GM12878 (cell line): ENCODE results near the gene FNTB. TPM values are rescaled to one million over a fixed set of nuclear protein-coding genes. Genes with fewer than 3 reads are reported as not detected.

ENCODE experiments used
- ATAC-seq: fragments of 200-7000 bp; cut with Tn5 transposase; 3 replicates; pipeline ENCODE4 v1.9.1; 2020; ENCODE audit warnings: mild to moderate bottlenecking, moderate library complexity
- BruUV-seq: library from RNA; stranded (reverse); fragments of 400-500 nt; replicated peaks from 2 replicates; lab custom pipeline; 2021; lab: Mats Ljungman, UMichigan
- CTCF ChIA-PET: fragments of 300-600 bp; sonication (Branson Sonifier 250); formaldehyde crosslinking; extraction: SDS; loops from one replicate; lab custom pipeline; 2021; ENCODE audit warnings: inconsistent platforms; lab: Yijun Ruan, JAX
- POLR2A ChIA-PET: fragments of 350-600 bp; formaldehyde crosslinking; extraction: SDS; loops from one replicate; lab custom pipeline; 2021; ENCODE audit warnings: inconsistent platforms; lab: Charles Lee
- RAD21 ChIA-PET: fragments of 300-600 bp; sonication (Branson Sonifier 250); formaldehyde crosslinking; loops from one replicate; lab custom pipeline; 2023; ENCODE audit warnings: antibody characterized with exemption; ENCODE audit not compliant: unreplicated experiment; lab: Charles Lee
- SMC1A ChIA-PET: fragments of 300-600 bp; sonication (Branson Sonifier 250); formaldehyde crosslinking; loops from one replicate; lab custom pipeline; 2023; ENCODE audit not compliant: unreplicated experiment, uncharacterized antibody; lab: Charles Lee
- DNase-seq: peaks from one replicate; pipeline ENCODE4 v3.0.0-alpha.2; 2011; ENCODE audit warnings: low read depth, low spot score
- FAIRE-seq: peaks from 3 replicates; lab custom pipeline; 2011; peaks lifted over from hg19 to GRCh38; lab: Jason Lieb, UNC
- H2AFZ ChIP-seq: 2 replicates; pipeline ENCODE4 v1.6.0; 2011; ENCODE audit warnings: low read depth, low read length, control low read depth; ENCODE audit not compliant: control insufficient read depth
- H3K27ac ChIP-seq: 2 replicates; pipeline ENCODE4 v1.5.1; 2011; ENCODE audit warnings: control low read depth; ENCODE audit not compliant: control insufficient read depth, insufficient read depth
- H3K27me3 ChIP-seq, 2 experiments: replicated peaks in 1 of 2; 2 replicates each; pipeline versions ENCODE4 v1.6.0 to v1.6.1; 2011; ENCODE audit warnings: low read length in 1 of 2; ENCODE audit not compliant: control insufficient read depth in 2 of 2, insufficient read depth in 2 of 2
- H3K36me3 ChIP-seq, 2 experiments: 2 replicates each; pipeline ENCODE4 v1.5.1; 2011; ENCODE audit warnings: low read length in 1 of 2; ENCODE audit not compliant: control insufficient read depth in 2 of 2, insufficient read depth in 2 of 2
- H3K4me1 ChIP-seq: 2 replicates; pipeline ENCODE4 v1.6.1; 2011; ENCODE audit warnings: mild to moderate bottlenecking, low read length, moderate library complexity, mixed read lengths; ENCODE audit not compliant: control insufficient read depth, insufficient read depth
- H3K4me2 ChIP-seq: 2 replicates; pipeline ENCODE4 v1.6.0; 2011; ENCODE audit warnings: control low read depth; ENCODE audit not compliant: control insufficient read depth, insufficient read depth
- H3K4me3 ChIP-seq: fragments of 200-600 bp; sonication (generic); 2 replicates; pipeline ENCODE4 v1.5.1; 2016
- H3K79me2 ChIP-seq: 2 replicates; pipeline ENCODE4 v1.6.0; 2011; ENCODE audit warnings: low read length; ENCODE audit not compliant: control insufficient read depth, insufficient read depth
- H3K9ac ChIP-seq: 2 replicates; pipeline ENCODE4 v1.8.0; 2011; ENCODE audit warnings: low read length, control low read depth, mixed read lengths; ENCODE audit not compliant: control insufficient read depth, insufficient read depth
- H3K9me3 ChIP-seq: replicated peaks from 3 replicates; pipeline ENCODE4 v1.5.1; 2011; ENCODE audit warnings: mild to moderate bottlenecking, low read length; ENCODE audit not compliant: control insufficient read depth, insufficient read depth
- H4K20me1 ChIP-seq: 2 replicates; pipeline ENCODE4 v1.6.0; 2011; ENCODE audit not compliant: control insufficient read depth, insufficient read depth
- EED ChIP-seq: sonication (generic); IDR thresholded peaks from 2 replicates; pipeline ENCODE4 v1.6.1; 2016; ENCODE audit warnings: antibody characterized with exemption, low read depth
- EZH2 ChIP-seq: IDR thresholded peaks from 2 replicates; pipeline ENCODE4 v1.6.1; 2012; ENCODE audit warnings: low read depth, mild to moderate bottlenecking, control low read depth, inconsistent platforms, low read length, borderline replicate concordance; ENCODE audit not compliant: control insufficient read depth
- HDAC2 ChIP-seq: fragments of 200-600 bp; sonication (generic); IDR thresholded peaks from 2 replicates; pipeline ENCODE4 v1.6.1; 2017
- WGBS: methylation state at CpG from one replicate; pipeline ENCODE4 v1.1.6; 2016; ENCODE audit warnings: low lambda C conversion rate; ENCODE audit not compliant: insufficient replicate concordance, insufficient coverage; ENCODE audit errors: missing lambda C conversion rate; 5-methylcytosine and 5-hydroxymethylcytosine counted together
- in situ Hi-C: fragments of 300-500 bp; cut with MboI; formaldehyde crosslinking; loops from 9 replicates; pipeline ENCODE4 v1.14.3; 2018; ENCODE audit warnings: mixed read lengths
- intact Hi-C: fragments of 100-400 bp; cut with micrococcal nuclease; formaldehyde crosslinking; loops from one replicate; pipeline ENCODE4 v1.14.2; 2022; ENCODE audit not compliant: unreplicated experiment
- polyA plus RNA-seq, 11 experiments: library from polyadenylated mRNA; depleted of rRNA in 4 of 11; unstranded in 6 of 11; stranded (reverse) in 5 of 11; fragments of >200 nt; fragmentation: Nextera tagmentation in 4 of 11; fragmentation: Illumina TruSeq in 1 of 11; extraction: Ambion mirVana in 4 of 11; extraction: Trizol in 1 of 11; gene quantifications; 1 replicate in 1 of 11; 2 replicates in 10 of 11; pipeline versions ENCODE4 v1.2.1 to v1.2.3, GENCODE V29; 2011 to 2016; ENCODE audit warnings: inconsistent platforms in 2 of 11, missing spikeins in 2 of 11, low read depth in 1 of 11
- total RNA-seq, 4 experiments: library from RNA; depleted of rRNA in 3 of 4; stranded (reverse); fragments of >200 nt in 3 of 4; fragmentation: Illumina TruSeq in 1 of 4; extraction: Trizol in 1 of 4; gene quantifications; 2 replicates each; pipeline versions ENCODE4 v1.2.1 to v1.2.3, GENCODE V29; 2013 to 2021
- TF ChIP-seq, protein P1 (sequence below): IDR thresholded peaks from 2 replicates; pipeline ENCODE4 v1.6.1; 2011; ENCODE audit warnings: low read depth, low read length, improper control_type of control experiment, borderline replicate concordance
- TF ChIP-seq, protein P2 (sequence below): fragments of 450-650 bp; IDR thresholded peaks from 2 replicates; pipeline ENCODE4 v1.6.1; 2016; ENCODE audit warnings: mild to moderate bottlenecking

The FNTB gene
- total and polyA plus RNA-seq, 10 of the 15 experiments (the other 5 are each of a cell fraction or from before 2014, with no cell fraction given), result 10.4 to 25.1 (median 16.7) TPM

DNA sequence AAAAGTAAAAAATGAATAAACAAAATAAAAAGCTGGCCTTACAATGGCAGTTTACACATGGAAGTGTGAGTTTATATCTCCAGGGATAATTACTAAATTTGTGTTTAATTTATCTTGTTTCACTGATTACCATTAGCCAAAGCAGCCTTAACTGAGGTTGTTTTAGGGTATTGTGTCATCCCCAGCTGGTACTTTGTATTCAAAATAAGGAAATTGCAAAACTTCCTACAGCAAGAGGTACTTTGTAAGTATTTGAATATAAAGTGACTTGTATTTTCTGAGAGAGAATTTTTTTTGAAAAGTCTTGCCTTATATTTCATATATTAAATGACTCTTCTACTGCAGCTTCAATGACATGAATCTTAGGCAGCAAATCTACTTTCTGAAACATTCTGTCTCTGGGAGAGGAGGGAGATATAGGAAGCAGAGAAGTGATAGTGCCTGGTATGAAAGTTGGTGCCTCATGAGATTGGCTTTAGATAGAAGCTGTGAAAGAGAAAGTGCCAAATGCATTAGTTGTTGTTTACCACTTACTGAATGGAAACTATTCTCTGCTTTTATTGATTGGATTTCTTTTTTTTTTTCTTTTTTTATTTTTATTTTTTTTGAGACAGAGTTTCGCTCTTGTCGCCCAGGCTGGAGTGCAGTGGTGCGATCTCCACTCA lies 6.7 kb downstream of the FNTB start (continued):
- no peak for TF ChIP-seq EED

DNA sequence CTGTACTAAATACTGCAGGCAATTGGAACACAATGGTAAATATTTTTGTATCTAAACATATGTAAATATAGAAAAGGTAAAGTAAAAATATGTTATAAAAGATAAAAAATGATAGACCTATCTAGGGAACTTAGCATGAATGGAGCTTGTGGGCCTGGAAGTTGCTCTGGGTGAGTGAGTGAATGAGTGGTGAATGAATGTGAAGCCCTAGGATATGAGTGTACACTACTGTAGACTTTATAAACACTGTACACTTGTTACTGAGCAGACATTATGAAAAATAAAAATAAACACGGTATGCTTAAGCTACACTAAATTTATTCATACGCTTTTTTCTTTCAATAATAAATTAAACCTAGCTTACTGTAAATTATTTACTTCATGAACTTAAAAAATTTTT lies 7.8 kb downstream of the FNTB start:
- in situ Hi-C loops (no loop called here), intact Hi-C loops (no loop called here)
- SMC1A ChIA-PET, result interaction anchor here (0.7 to 1.4 kb wide), 8 partner anchors 8 to 178 kb away, joined by 3 to 4 read pairs (median 4); partner anchors contain the start of genes CHURC1 and FNTB
- no peak overlapping the region for H2AFZ ChIP-seq
- H4K20me1 ChIP-seq, result no peaks in the 10 kb centered on the region
- no peak overlapping the region for H3K27ac ChIP-seq
- ATAC-seq, result no peak
- H3K4me3 ChIP-seq, result no peak overlapping the region
- RAD21 ChIA-PET, result interaction anchor here (1.0 kb wide), 1 partner anchor 8 kb away, joined by 3 read pairs; the partner anchor contains the start of gene FNTB
- CTCF ChIA-PET, result interaction anchor here (0.6 to 3.3 kb wide), 4 partner anchors 10 to 471 kb away, joined by 3 to 11 read pairs (median 6); no protein-coding TSS in a partner anchor
- no peaks in the 10 kb centered on the region for H3K27me3 ChIP-seq
- no TSS peak for BruUV-seq
- no peak overlapping the region for H3K9ac ChIP-seq
- H3K79me2 ChIP-seq, result peaks cover 70% of the 10 kb centered on the region
- no peaks in the 10 kb centered on the region for H3K36me3 ChIP-seq
- FAIRE-seq, result no peak
- H3K4me2 ChIP-seq, result no peak overlapping the region
- no peak for TF ChIP-seq EZH2
- no peak for TF ChIP-seq HDAC2
- TF ChIP-seq, protein P1, sequence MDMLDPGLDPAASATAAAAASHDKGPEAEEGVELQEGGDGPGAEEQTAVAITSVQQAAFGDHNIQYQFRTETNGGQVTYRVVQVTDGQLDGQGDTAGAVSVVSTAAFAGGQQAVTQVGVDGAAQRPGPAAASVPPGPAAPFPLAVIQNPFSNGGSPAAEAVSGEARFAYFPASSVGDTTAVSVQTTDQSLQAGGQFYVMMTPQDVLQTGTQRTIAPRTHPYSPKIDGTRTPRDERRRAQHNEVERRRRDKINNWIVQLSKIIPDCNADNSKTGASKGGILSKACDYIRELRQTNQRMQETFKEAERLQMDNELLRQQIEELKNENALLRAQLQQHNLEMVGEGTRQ, result no peak
- TF ChIP-seq, protein P2, sequence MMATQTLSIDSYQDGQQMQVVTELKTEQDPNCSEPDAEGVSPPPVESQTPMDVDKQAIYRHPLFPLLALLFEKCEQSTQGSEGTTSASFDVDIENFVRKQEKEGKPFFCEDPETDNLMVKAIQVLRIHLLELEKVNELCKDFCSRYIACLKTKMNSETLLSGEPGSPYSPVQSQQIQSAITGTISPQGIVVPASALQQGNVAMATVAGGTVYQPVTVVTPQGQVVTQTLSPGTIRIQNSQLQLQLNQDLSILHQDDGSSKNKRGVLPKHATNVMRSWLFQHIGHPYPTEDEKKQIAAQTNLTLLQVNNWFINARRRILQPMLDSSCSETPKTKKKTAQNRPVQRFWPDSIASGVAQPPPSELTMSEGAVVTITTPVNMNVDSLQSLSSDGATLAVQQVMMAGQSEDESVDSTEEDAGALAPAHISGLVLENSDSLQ, result no peak
- POLR2A ChIA-PET, result interaction anchor here (0.8 to 1.0 kb wide), 2 partner anchors 8 to 11 kb away, joined by 3 read pairs; partner anchors contain the start of gene FNTB
- DNase-seq, result no peak
- no peaks in the 10 kb centered on the region for H3K9me3 ChIP-seq
- 75% methylated on average over 2 of the region's 2 CpGs for WGBS
- H3K4me1 ChIP-seq, result peaks cover 53% of the 10 kb centered on the region
